ENCODE results near the gene PPP2R2C. TPM values are rescaled to one million over a fixed set of nuclear protein-coding genes. Genes with fewer than 3 reads are reported as not detected.

The PPP2R2C gene
- total RNA-seq, 1 experiment from 2014 or later = not detected

DNA sequence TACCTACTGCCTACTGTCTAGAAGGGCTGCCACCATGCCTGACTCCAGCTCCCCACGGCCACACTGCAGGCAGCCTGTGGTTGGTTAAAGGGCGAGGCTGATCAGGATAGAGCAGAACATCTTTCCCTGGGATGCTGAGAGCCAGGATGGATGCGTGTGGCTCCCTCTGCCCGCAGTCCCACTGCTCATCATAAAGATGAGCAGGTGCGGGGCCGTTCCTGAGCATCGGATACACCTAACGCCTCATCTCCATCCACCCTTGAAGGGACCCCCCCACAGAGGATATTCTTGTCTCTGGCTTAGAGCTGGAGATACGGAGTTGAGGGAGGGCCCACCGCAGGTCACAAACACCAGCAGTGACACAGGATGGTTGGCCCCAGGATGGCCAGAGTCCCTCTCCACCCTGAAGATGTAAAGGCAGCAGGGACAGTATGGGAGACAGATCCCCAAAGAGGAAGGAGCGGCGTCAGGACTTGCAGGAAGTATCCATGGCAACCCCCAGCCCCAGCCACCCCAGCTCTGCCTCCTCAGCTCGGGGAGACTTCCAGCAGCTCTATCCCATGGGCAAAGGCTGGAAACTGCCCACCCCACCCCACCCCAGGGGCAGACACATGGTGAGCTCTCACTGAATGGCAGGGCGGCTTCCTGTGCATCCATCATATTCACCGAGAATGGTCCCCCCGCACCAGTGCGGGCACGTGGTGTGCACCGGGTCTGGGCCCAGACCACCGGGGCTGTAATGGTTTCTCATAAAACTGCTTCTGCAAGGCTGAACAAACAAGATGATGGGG, 19.3 kb downstream of the PPP2R2C start:
- H3K36me3 ChIP-seq (ENCODE audit: insufficient read depth, low read length, poor library complexity, severe bottlenecking) = no peaks in the 10 kb centered on the region
- H3K9me3 ChIP-seq (ENCODE audit: low read depth, low read length, poor library complexity, severe bottlenecking) = no peaks in the 10 kb centered on the region
- DNase-seq (ENCODE audit: low spot score) = no peak
- H3K4me1 ChIP-seq (ENCODE audit: insufficient read depth, low read length, poor library complexity, severe bottlenecking) = no peaks in the 10 kb centered on the region
- no TSS peak for BruUV-seq (replicated peaks)
- intact Hi-C loops (cut with micrococcal nuclease; ENCODE audit: unreplicated experiment) = no loop called here
- no peak for TF ChIP-seq EZH2 (IDR thresholded peaks at IDR 0.05; ENCODE audit: borderline replicate concordance, low read depth, low read length, poor library complexity, severe bottlenecking)
- TF ChIP-seq, protein P1, sequence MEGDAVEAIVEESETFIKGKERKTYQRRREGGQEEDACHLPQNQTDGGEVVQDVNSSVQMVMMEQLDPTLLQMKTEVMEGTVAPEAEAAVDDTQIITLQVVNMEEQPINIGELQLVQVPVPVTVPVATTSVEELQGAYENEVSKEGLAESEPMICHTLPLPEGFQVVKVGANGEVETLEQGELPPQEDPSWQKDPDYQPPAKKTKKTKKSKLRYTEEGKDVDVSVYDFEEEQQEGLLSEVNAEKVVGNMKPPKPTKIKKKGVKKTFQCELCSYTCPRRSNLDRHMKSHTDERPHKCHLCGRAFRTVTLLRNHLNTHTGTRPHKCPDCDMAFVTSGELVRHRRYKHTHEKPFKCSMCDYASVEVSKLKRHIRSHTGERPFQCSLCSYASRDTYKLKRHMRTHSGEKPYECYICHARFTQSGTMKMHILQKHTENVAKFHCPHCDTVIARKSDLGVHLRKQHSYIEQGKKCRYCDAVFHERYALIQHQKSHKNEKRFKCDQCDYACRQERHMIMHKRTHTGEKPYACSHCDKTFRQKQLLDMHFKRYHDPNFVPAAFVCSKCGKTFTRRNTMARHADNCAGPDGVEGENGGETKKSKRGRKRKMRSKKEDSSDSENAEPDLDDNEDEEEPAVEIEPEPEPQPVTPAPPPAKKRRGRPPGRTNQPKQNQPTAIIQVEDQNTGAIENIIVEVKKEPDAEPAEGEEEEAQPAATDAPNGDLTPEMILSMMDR (conservative IDR thresholded peaks at IDR 0.05; ENCODE audit: low read depth, low read length) = no peak
- no peak overlapping the region for H3K4me3 ChIP-seq (ENCODE audit: low read depth, low read length, poor library complexity, severe bottlenecking)
- CTCF ChIA-PET = no interaction called here
- POLR2A ChIA-PET (ENCODE audit: low non-redundant PET) = no interaction called here
- no peak overlapping the region for H3K27ac ChIP-seq (ENCODE audit: low read depth, low read length, poor library complexity, severe bottlenecking)
- H3K27me3 ChIP-seq (replicated peaks; ENCODE audit: insufficient read depth, low read depth, low read length, poor library complexity) = peaks cover 97% of the 10 kb centered on the region

DNA sequence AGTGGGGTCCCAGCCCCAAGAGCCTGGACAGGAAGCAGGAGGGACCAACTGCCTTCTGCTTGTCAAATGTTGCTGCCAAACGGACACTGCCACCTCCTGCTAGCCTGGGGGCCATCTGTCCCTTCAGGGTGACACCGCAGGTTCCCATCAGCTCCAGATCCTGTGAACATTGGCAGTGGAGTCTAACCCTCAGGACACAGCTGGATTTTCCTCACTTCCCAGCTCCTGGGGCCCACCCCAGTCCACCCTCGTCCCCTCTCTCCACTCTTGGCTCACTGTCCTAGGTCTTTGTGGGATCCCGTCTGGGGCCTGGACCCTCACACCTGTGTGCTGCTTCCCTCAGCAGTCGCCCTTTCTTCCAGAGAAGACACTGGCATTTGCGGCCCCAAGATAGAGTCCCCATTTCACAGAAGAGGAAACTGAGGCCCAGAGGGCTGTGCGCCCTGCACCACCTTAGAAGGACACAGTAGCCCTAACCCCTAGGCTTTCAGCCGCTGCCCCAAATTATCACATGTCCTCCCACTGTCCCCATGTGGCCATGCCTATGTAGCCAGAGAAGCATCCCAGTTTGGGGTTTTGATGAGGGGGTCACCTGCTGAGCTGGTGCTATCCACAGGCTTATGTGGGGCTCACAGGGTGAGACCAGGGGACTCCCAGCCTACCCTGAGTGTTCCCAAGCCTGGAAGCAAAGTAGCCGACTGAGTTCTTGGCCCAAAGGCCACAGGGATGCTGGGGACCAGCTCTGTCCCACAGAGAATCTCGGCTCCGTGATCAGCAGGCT, 20.1 kb downstream of the PPP2R2C start:
- BruUV-seq (replicated peaks) = no TSS peak
- intact Hi-C loops (cut with micrococcal nuclease; ENCODE audit: unreplicated experiment) = no loop called here
- POLR2A ChIA-PET (ENCODE audit: low non-redundant PET) = no interaction called here
- TF ChIP-seq, protein P1 (conservative IDR thresholded peaks at IDR 0.05; ENCODE audit: low read depth, low read length) = no peak
- no peak for TF ChIP-seq EZH2 (IDR thresholded peaks at IDR 0.05; ENCODE audit: borderline replicate concordance, low read depth, low read length, poor library complexity, severe bottlenecking)
- Histone ChIP-seq H3K9me3 (ENCODE audit: low read depth, low read length, poor library complexity, severe bottlenecking) (no peaks in the 10 kb centered on the region), H3K36me3 (ENCODE audit: insufficient read depth, low read length, poor library complexity, severe bottlenecking) (no peaks in the 10 kb centered on the region), H3K27ac (ENCODE audit: low read depth, low read length, poor library complexity, severe bottlenecking) (no peak overlapping the region), H3K4me1 (ENCODE audit: insufficient read depth, low read length, poor library complexity, severe bottlenecking) (no peaks in the 10 kb centered on the region), H3K4me3 (ENCODE audit: low read depth, low read length, poor library complexity, severe bottlenecking) (no peak overlapping the region), H3K27me3 (replicated peaks; ENCODE audit: insufficient read depth, low read depth, low read length, poor library complexity) (peaks cover 97% of the 10 kb centered on the region)
- DNase-seq (ENCODE audit: low spot score) = no peak
- CTCF ChIA-PET = no interaction called here

DNA sequence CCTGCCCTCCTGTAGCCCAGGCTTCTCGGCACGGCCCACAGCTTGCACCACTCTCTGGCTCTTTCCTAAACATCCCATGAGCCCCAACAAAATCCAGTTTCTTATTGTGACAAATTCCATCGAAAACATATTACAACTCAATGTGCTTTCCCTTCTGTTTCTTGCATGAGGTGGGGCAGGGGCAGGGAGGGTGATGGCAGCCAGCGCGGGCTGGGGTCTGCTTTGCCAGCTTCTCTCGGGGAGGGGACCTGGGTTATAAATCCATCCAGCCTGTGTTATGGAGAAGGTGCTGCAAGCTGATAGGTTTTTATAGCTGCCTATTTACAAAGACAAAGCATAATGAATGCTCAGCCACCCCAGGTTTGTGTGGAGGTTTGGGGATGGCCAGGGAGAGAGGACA, 21.1 kb downstream of the PPP2R2C start:
- no TSS peak for BruUV-seq (replicated peaks)
- intact Hi-C loops (cut with micrococcal nuclease; ENCODE audit: unreplicated experiment) = no loop called here
- H3K9me3 ChIP-seq (ENCODE audit: low read depth, low read length, poor library complexity, severe bottlenecking) = no peaks in the 10 kb centered on the region
- no peaks in the 10 kb centered on the region for H3K36me3 ChIP-seq (ENCODE audit: insufficient read depth, low read length, poor library complexity, severe bottlenecking)
- TF ChIP-seq, protein P1 (conservative IDR thresholded peaks at IDR 0.05; ENCODE audit: low read depth, low read length) = no peak
- TF ChIP-seq EZH2 (IDR thresholded peaks at IDR 0.05; ENCODE audit: borderline replicate concordance, low read depth, low read length, poor library complexity, severe bottlenecking) = no peak
- H3K4me1 ChIP-seq (ENCODE audit: insufficient read depth, low read length, poor library complexity, severe bottlenecking) = no peaks in the 10 kb centered on the region
- DNase-seq (ENCODE audit: low spot score) = no peak
- ChIA-PET CTCF (no interaction called here), POLR2A (ENCODE audit: low non-redundant PET) (no interaction called here)
- no peak overlapping the region for H3K27ac ChIP-seq (ENCODE audit: low read depth, low read length, poor library complexity, severe bottlenecking)
- peaks cover 99% of the 10 kb centered on the region for H3K27me3 ChIP-seq (replicated peaks; ENCODE audit: insufficient read depth, low read depth, low read length, poor library complexity)
- H3K4me3 ChIP-seq (ENCODE audit: low read depth, low read length, poor library complexity, severe bottlenecking) = no peak overlapping the region
